ENCODE data around the gene ZXDC. TPM values are rescaled to one million over a fixed set of nuclear protein-coding genes. Genes with fewer than 3 reads are reported as not detected.
A peak's percentile ranks its signal among the peaks of the same experiment; 100 is the strongest.

ZXDC gene
- 18.8 TPM for total RNA-seq

- Histone ChIP-seq H3K4me1 (ENCODE audit: control insufficient read depth in 3 of 3, insufficient read depth in 3 of 3, low read length in 3 of 3) (peaks cover 44 to 52% (median 46%) of the 10 kb centered on the region in 3 donors), H3K27ac (ENCODE audit: low read depth, low read length) (peak within 1 kb of the TSS; percentile 94), H3K9me3 (ENCODE audit: control insufficient read depth in 3 of 3, low read length in 3 of 3) (no peaks in the 10 kb centered on the region), H3K36me3 (ENCODE audit: control insufficient read depth in 3 of 3, insufficient read depth in 3 of 3, low read length in 3 of 3) (peaks cover 2 to 12% (median 9%) of the 10 kb centered on the region in 3 donors), H3K9ac (ENCODE audit: low read depth in 1 of 3, low read length in 3 of 3) (peak within 1 kb of the TSS; percentile 95 to 99 (median 96)), H3K27me3 (ENCODE audit: control insufficient read depth in 3 of 3, insufficient read depth in 3 of 3, low read length in 3 of 3) (no peaks in the 10 kb centered on the region), H3K4me3 (ENCODE audit: low read length in 3 of 3) (peak within 1 kb of the TSS; percentile 90 to 94 (median 90))
Observed at GRCh38 chr3:126475413-126476114, at the start of gene ZXDC. Gene ZXDC, minus strand, starts transcription at chr3:126475891. Its CDS starts 26 bp downstream, at chr3:126475865.

DNA sequence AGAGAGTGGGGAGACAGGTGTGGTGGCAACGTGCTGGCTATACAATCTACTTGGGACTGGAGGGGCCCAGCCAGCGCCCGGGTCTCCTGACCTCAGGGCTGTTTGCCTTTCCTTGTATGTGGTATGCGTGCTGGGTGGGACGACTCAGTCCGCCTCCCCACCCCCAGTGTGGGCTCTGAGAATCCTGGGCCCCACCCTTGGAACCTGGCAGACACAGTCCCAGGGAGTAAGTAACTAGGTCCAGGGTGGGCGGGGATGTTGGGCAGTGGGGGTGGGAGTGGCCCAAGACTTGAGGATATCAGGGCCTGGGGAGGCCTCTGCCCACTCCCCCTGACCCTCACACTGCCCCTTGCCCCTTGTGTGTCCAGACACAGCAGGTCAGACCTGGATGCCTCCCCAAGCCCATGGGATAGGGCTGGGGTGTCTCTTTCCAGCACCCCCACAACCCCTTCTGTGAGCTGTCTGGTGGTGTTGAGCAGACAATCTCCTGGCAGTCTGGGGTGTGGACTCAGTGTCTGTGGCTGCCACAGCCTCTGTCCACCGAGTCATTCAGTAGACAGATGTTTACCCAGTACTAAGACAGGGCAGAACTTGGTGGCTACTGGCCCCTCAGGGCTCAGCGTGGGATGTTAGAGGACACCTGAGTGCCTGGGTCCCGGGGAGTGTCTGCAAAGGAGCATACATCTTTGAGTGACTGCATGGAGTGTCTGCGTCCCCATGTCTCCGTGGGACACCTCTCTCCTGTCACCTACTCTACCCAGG lies 49.6 kb upstream of the ZXDC start:
- peaks cover 7 to 18% (median 12%) of the 10 kb centered on the region in 3 donors for H3K4me1 ChIP-seq (ENCODE audit: control insufficient read depth in 3 of 3, insufficient read depth in 3 of 3, low read length in 3 of 3)
- H3K9ac ChIP-seq (ENCODE audit: low read depth in 1 of 3, low read length in 3 of 3) = no peak overlapping the region
- no peak overlapping the region for H3K4me3 ChIP-seq (ENCODE audit: low read length in 3 of 3)
- peaks cover 3 to 22% (median 14%) of the 10 kb centered on the region in 3 donors for H3K27me3 ChIP-seq (ENCODE audit: control insufficient read depth in 3 of 3, insufficient read depth in 3 of 3, low read length in 3 of 3)
- H3K9me3 ChIP-seq (ENCODE audit: control insufficient read depth in 3 of 3, low read length in 3 of 3) = no peaks in the 10 kb centered on the region
- no peak overlapping the region for H3K27ac ChIP-seq (ENCODE audit: low read depth, low read length)
- H3K36me3 ChIP-seq (ENCODE audit: control insufficient read depth in 3 of 3, insufficient read depth in 3 of 3, low read length in 3 of 3) = no peaks in the 10 kb centered on the region

DNA sequence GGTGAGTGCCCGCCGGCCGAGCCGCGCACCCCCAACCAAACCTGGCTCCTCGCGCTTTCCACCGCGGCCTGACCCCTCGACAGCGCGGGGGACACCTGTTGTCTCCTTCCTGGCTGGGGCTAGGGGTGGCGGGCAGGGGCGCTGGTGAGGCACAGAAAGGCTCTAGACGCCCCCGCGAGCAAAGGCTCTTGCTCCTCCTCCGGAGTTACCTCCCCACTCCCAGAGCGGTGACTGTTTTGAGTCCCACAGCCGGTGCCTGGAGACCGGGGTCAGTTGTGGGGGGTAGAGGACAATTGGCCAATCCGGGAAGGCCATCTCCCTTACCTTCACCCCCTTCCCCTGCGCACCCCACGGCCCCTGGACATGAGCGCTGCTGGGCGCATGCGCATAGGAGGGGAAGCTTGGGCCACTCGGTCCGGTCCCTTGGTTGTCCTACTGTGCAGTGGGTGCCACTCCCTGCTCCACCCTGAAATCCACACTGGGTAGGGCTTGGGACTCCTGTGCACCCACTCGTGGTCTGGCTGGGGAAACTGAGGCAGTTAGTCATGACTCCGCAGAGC lies 48.8 kb upstream of the ZXDC start:
- Histone ChIP-seq H3K9me3 (ENCODE audit: control insufficient read depth in 3 of 3, low read length in 3 of 3) (no peaks in the 10 kb centered on the region), H3K4me3 (ENCODE audit: low read length in 3 of 3) (peak overlapping the region; percentile 26 to 63 (median 58)), H3K27me3 (ENCODE audit: control insufficient read depth in 3 of 3, insufficient read depth in 3 of 3, low read length in 3 of 3) (peaks cover 3 to 25% (median 14%) of the 10 kb centered on the region in 3 donors), H3K4me1 (ENCODE audit: control insufficient read depth in 3 of 3, insufficient read depth in 3 of 3, low read length in 3 of 3) (peaks cover 7 to 18% (median 12%) of the 10 kb centered on the region in 3 donors), H3K9ac (ENCODE audit: low read depth in 1 of 3, low read length in 3 of 3) (peak overlapping the region in 2 of 3 donors; percentile 23 to 62), H3K36me3 (ENCODE audit: control insufficient read depth in 3 of 3, insufficient read depth in 3 of 3, low read length in 3 of 3) (no peaks in the 10 kb centered on the region), H3K27ac (ENCODE audit: low read depth, low read length) (no peak overlapping the region)

GRCh38 chr3:126523745-126524428 lies 48.2 kb upstream of the ZXDC start, which contains the start of gene CHST13:
Gene CHST13, plus strand, starts transcription at chr3:126524155. Its CDS starts 178 bp downstream, at chr3:126524333.
- Histone ChIP-seq H3K27ac (ENCODE audit: low read depth, low read length) (no peak within 1 kb of the TSS), H3K4me3 (ENCODE audit: low read length in 3 of 3) (peak within 1 kb of the TSS; percentile 26 to 63 (median 58)), H3K27me3 (ENCODE audit: control insufficient read depth in 3 of 3, insufficient read depth in 3 of 3, low read length in 3 of 3) (peaks cover 3 to 25% (median 14%) of the 10 kb centered on the region in 3 donors)

DNA sequence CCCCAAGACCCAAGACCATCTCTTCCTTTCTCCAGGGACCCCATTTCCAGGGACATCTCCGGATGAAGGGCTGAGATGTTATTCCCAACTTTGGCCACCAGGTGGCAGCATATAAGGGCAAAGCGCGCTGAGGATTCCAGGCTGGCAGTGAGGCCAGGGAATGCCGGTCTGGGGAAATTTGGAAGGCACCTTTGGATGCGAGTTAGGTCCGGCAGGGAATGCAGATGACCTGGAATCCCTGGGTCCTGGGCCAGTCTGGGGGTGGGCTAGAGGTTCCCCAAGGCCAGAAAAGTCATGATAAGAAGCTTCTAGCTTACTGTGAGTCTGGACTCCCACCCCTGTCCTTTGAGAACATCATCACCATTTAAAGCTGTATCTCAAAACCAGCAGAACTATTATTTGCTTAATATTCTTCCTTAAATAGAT lies 46.7 kb upstream of the ZXDC start:
- H3K4me3 ChIP-seq (ENCODE audit: low read length in 3 of 3) = no peak overlapping the region
- peaks cover 7 to 14% (median 12%) of the 10 kb centered on the region in 3 donors for H3K4me1 ChIP-seq (ENCODE audit: control insufficient read depth in 3 of 3, insufficient read depth in 3 of 3, low read length in 3 of 3)
- no peak overlapping the region for H3K27ac ChIP-seq (ENCODE audit: low read depth, low read length)
- H3K9ac ChIP-seq (ENCODE audit: low read depth in 1 of 3, low read length in 3 of 3) = no peak overlapping the region
- no peaks in the 10 kb centered on the region for H3K9me3 ChIP-seq (ENCODE audit: control insufficient read depth in 3 of 3, low read length in 3 of 3)
- peaks cover 3 to 25% (median 16%) of the 10 kb centered on the region in 3 donors for H3K27me3 ChIP-seq (ENCODE audit: control insufficient read depth in 3 of 3, insufficient read depth in 3 of 3, low read length in 3 of 3)
- H3K36me3 ChIP-seq (ENCODE audit: control insufficient read depth in 3 of 3, insufficient read depth in 3 of 3, low read length in 3 of 3) = no peaks in the 10 kb centered on the region

More at GRCh38 chr3:126523745-126524428, 48.2 kb upstream of the ZXDC start, which contains the start of gene CHST13:
- Histone ChIP-seq H3K9me3 (ENCODE audit: control insufficient read depth in 3 of 3, low read length in 3 of 3) (no peaks in the 10 kb centered on the region), H3K36me3 (ENCODE audit: control insufficient read depth in 3 of 3, insufficient read depth in 3 of 3, low read length in 3 of 3) (no peaks in the 10 kb centered on the region), H3K9ac (ENCODE audit: low read depth in 1 of 3, low read length in 3 of 3) (peak within 1 kb of the TSS in 2 of 3 donors; percentile 23 to 62), H3K4me1 (ENCODE audit: control insufficient read depth in 3 of 3, insufficient read depth in 3 of 3, low read length in 3 of 3) (peaks cover 7 to 16% (median 12%) of the 10 kb centered on the region in 3 donors)

DNA sequence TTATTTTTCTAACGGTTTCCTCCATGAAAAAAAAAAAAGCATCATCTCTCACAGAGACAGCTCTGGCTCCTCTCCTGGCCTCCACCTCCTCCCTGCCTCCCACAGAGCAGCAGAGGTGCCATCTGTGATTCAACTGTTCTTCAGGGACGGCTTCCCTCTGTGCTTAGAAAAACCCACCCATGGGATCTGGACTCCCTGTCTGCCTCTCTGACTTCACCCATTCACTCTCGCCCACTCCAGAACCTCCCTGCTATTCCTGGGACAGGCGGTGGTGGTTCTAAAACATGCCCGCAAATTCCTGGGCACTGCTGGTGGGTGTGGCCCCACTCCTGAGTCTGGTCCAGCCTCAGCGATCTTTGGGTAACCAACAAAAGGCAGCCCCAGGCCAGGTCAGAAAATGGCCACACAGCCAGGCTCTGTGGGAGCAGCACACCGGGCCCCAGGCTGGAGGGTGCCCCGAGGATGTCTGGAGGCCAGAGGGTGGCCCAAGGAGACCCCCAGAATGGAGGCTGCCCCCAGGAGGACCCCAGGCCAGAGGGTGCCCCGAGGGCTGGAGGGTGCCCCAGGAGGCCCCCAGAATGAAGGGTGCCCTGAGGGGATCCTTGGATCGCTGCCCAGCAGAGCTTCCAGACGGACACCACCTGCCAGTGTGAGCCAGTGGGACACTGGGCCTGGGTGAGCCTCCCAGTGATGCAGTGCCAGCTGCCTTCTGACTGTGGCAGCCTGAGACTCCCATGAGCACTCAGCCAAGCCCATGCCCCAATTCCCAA lies 45.6 kb upstream of the ZXDC start:
- H3K4me1 ChIP-seq (ENCODE audit: control insufficient read depth in 3 of 3, insufficient read depth in 3 of 3, low read length in 3 of 3) = peaks cover 7 to 14% (median 12%) of the 10 kb centered on the region in 3 donors
- H3K4me3 ChIP-seq (ENCODE audit: low read length in 3 of 3) = no peak overlapping the region
- no peaks in the 10 kb centered on the region for H3K36me3 ChIP-seq (ENCODE audit: control insufficient read depth in 3 of 3, insufficient read depth in 3 of 3, low read length in 3 of 3)
- no peaks in the 10 kb centered on the region for H3K9me3 ChIP-seq (ENCODE audit: control insufficient read depth in 3 of 3, low read length in 3 of 3)
- H3K27me3 ChIP-seq (ENCODE audit: control insufficient read depth in 3 of 3, insufficient read depth in 3 of 3, low read length in 3 of 3) = peaks cover 3 to 25% (median 16%) of the 10 kb centered on the region in 3 donors
- no peak overlapping the region for H3K9ac ChIP-seq (ENCODE audit: low read depth in 1 of 3, low read length in 3 of 3)
- H3K27ac ChIP-seq (ENCODE audit: low read depth, low read length) = no peak overlapping the region

DNA sequence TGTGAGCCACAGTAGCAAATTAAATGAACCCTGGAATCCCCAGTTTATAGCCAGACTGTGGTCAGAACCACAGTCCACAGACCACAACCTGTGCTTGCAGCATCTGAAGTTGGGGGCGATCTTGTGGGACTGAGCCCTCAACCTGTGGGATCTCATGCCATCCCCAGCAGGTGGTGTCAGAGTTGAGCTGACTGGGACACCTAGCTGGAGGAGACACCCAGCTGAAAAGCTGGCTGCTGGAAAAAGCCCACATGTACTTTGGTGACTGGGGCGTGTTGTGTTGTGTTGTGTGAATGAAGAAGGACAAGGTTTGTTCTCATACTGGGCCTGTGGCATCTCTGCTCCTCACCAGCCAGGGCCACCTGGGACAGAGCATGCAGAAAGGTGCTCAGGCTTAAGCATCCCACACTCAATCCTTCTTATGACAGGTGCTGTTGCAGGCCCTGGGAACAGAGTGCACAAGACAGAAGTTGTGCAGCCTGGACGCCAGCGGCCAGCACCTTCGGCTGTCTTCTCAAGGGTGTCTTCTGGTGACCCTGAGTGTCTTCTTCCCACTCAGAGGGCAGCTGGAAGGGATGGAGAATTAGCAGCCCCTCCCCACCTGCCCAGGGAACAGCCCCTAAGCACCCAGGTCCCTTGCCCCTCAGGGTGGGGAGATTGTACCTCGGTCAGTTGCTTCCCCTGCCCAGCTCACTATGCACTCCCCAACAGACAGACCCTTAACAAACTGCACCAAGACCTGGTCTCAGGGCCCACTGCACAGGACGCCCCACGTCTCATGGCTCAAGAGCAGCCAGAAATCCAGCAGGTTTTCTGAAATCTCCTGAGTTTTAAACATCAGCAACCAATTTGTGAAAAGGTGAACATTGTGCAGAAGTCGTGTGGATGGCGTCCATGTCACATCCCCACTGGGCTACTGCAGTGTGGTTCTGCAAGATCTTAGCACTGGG lies 44.1 kb upstream of the ZXDC start:
- Histone ChIP-seq H3K9ac (ENCODE audit: low read depth in 1 of 3, low read length in 3 of 3) (no peak overlapping the region), H3K27me3 (ENCODE audit: control insufficient read depth in 3 of 3, insufficient read depth in 3 of 3, low read length in 3 of 3) (peaks cover 1 to 20% (median 11%) of the 10 kb centered on the region in 3 donors), H3K27ac (ENCODE audit: low read depth, low read length) (no peak overlapping the region), H3K9me3 (ENCODE audit: control insufficient read depth in 3 of 3, low read length in 3 of 3) (no peaks in the 10 kb centered on the region), H3K4me1 (ENCODE audit: control insufficient read depth in 3 of 3, insufficient read depth in 3 of 3, low read length in 3 of 3) (peaks cover 7 to 13% (median 12%) of the 10 kb centered on the region in 3 donors), H3K36me3 (ENCODE audit: control insufficient read depth in 3 of 3, insufficient read depth in 3 of 3, low read length in 3 of 3) (no peaks in the 10 kb centered on the region), H3K4me3 (ENCODE audit: low read length in 3 of 3) (no peak overlapping the region)

GRCh38 chr3:126518779-126519177 lies 43.1 kb upstream of the ZXDC start:
- Histone ChIP-seq H3K4me3 (ENCODE audit: low read length in 3 of 3) (no peak overlapping the region), H3K36me3 (ENCODE audit: control insufficient read depth in 3 of 3, insufficient read depth in 3 of 3, low read length in 3 of 3) (no peaks in the 10 kb centered on the region), H3K27ac (ENCODE audit: low read depth, low read length) (no peak overlapping the region), H3K9ac (ENCODE audit: low read depth in 1 of 3, low read length in 3 of 3) (no peak overlapping the region), H3K27me3 (ENCODE audit: control insufficient read depth in 3 of 3, insufficient read depth in 3 of 3, low read length in 3 of 3) (peaks cover 0 to 16% (median 8%) of the 10 kb centered on the region in 3 donors), H3K4me1 (ENCODE audit: control insufficient read depth in 3 of 3, insufficient read depth in 3 of 3, low read length in 3 of 3) (peaks cover 4 to 6% (median 6%) of the 10 kb centered on the region in 3 donors), H3K9me3 (ENCODE audit: control insufficient read depth in 3 of 3, low read length in 3 of 3) (no peaks in the 10 kb centered on the region)
